Eye (tissue), 1 donor: Measurements from ENCODE around the gene PLXNB3.
"Not testable (repeated sequence)": the region's sequence is repeated elsewhere in the genome, so short reads cannot be mapped to it uniquely, and the experiment has no call there.

Experiments used
- DNase-seq: peaks from one replicate; pipeline ENCODE4 v3.0.0-alpha.2; 2015

Gene PLXNB3

GRCh38 chrX:153733651-153734240 lies 30.3 kb upstream of the PLXNB3 start:
- DNase-seq, result no peak

GRCh38 chrX:153734871-153735270 lies 29.2 kb upstream of the PLXNB3 start:
- no peak for DNase-seq

DNA sequence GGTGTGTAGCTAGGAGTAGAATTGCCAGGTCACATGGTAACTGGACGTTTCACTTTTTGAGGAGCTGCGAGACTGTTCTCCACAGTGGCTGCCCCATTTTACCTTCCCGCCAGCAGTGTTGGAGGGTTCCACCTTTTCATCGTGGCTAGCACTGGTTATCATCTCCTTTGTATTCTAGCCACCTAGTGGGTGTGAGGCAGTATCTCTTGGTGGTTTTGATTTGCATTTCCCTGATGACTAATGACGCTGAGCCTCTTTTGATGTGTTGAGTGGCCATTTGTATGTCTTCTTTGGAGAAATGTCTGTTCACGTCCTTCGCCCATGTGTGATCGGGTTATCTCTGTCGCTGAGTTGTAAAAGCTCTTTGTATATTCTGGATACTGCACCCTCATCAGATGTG lies 28.8 kb upstream of the PLXNB3 start:
- no peak for DNase-seq

- DNase-seq, result no peak
Measured at GRCh38 chrX:153736071-153736820, 27.8 kb upstream of the PLXNB3 start.

DNA sequence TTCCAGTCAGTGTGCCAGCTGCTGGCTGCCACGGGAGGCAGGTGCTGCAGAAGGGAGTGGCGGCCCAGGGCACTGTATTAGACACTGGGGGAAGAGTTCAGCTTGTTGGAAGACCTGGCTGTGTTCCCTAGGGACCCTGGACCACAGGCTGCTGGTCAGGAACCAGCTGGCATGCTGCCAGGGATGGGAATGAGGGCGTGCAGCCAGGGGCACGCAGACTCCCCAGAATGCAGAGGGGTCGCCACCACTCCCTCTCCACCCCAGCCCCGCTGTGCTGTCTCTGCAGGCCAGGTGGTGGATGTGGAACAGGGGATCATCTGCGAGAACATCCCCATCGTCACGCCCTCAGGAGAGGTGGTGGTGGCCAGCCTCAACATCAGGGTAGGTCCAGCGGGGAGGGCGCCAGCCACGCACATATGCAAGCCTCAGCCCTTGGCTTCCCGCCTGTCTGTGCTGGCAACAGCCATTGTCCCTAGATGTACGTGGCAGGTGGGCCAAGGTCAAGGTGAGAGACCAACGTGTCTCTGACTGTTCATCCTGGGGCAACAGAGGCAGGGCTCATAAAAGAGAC lies 27.1 kb upstream of the PLXNB3 start:
- DNase-seq, result no peak

DNA sequence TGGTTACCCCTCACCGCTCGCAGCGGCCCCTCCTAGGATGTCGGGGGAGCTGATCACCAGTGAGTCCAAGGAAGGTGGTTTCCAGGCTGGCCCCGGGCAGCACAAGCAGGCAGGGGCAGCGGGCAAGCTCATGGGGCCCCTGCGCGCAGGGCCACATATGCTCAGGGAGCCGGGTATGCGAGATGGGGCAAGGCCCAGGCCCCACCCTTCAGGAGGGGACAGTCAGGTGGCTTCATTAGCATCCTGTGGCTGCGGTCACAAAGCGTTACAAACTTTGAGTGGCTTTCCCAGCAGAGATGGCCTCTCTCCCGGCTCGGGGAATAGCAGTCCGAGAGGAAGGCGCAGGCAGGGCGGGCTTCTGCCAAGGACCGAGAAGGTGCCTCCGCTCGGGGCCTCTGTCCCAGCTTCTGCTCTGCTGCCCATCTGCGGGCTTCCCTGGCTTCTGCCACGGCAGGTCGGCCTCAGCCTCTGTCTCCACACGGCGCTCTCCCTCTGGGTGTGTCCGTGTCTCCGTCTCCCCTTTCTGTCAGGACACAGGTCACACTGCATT lies 25.9 kb upstream of the PLXNB3 start:
- no peak for DNase-seq

DNA sequence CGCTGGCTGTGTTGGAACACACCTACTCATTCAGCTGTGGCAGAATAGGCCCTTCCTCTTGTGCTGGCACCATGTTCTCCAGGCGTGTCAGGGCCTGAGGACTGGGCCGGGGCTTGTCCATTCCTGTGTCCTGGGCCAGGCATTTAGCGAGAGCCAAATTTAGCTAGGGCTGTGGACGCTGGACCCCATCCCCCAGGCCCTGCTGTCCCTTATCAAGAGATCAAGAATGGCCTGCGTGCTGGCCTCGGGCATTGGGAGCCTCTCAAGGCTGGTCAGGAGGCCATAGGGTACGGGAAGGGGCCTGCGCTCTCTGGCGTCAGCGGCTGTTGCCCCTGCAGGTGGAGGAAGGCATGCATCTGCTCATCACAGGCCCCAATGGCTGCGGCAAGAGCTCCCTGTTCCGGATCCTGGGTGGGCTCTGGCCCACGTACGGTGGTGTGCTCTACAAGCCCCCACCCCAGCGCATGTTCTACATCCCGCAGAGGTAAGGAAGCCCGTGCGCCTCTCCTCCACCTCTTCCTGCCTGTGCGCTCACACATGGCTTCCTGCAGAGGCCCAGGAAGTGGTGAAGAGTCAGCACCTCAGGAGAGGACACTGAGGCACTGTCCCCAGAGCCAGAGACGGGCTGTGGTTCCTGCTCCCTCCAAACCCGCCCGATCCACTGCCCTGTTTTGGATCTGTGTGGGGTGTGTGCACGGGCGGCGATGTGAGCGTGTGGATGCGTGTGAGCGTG lies 24.1 kb upstream of the PLXNB3 start:
- DNase-seq, result no peak

- DNase-seq, result no peak
Measured at GRCh38 chrX:153740631-153741222, 23.3 kb upstream of the PLXNB3 start.

- no peak for DNase-seq
Measured at GRCh38 chrX:153741446-153741845, 22.6 kb upstream of the PLXNB3 start.

GRCh38 chrX:153742111-153742510 lies 21.9 kb upstream of the PLXNB3 start:
- not testable (repeated sequence) for DNase-seq

DNA sequence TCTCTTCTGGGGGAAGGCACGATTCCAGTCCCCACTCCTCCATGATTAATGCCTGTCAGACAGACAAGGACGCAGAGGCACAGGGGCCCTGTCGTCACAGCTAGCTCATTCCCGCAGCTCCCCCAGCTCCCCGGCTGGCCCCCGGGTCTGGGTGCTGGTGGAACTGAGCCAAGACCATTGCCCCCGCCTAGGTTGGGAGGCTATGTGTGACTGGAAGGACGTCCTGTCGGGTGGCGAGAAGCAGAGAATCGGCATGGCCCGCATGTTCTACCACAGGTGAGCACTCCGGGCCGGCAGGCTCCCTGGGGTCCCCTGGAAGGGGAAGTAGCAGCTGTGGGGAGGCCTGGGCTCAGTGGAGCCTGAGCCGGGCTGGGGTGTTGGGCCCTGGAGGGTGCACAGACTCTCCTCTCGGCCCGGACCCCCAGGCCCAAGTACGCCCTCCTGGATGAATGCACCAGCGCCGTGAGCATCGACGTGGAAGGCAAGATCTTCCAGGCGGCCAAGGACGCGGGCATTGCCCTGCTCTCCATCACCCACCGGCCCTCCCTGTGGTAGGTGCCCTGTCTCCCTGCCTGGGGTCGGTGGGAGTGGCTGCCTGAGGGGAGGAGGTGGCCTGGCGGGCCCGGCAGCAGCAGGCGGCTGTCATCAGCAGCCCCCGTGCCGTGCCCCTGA lies 21.1 kb upstream of the PLXNB3 start:
- DNase-seq, result not testable (repeated sequence)

DNA sequence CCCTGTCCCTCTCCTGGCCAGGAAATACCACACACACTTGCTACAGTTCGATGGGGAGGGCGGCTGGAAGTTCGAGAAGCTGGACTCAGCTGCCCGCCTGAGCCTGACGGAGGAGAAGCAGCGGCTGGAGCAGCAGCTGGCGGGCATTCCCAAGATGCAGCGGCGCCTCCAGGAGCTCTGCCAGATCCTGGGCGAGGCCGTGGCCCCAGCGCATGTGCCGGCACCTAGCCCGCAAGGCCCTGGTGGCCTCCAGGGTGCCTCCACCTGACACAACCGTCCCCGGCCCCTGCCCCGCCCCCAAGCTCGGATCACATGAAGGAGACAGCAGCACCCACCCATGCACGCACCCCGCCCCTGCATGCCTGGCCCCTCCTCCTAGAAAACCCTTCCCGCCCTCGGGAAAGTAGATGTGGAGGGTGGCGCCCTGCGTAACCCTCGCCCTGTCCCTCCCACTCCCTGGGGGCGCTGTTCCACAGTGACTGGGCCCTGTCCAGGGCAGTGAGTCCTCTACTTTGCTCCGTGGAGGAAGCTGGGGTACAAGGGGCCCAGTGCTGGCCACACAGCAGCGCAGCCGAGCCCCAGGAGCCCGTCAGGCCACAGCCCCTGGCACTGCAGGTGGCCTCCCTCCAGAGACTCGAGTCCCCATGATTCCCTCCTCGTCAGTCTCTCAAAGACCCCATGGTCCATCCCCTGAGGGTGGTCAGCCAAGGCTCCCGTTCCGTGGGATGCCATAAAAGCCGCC lies 20.4 kb upstream of the PLXNB3 start:
- DNase-seq, result peak; percentile 43

DNA sequence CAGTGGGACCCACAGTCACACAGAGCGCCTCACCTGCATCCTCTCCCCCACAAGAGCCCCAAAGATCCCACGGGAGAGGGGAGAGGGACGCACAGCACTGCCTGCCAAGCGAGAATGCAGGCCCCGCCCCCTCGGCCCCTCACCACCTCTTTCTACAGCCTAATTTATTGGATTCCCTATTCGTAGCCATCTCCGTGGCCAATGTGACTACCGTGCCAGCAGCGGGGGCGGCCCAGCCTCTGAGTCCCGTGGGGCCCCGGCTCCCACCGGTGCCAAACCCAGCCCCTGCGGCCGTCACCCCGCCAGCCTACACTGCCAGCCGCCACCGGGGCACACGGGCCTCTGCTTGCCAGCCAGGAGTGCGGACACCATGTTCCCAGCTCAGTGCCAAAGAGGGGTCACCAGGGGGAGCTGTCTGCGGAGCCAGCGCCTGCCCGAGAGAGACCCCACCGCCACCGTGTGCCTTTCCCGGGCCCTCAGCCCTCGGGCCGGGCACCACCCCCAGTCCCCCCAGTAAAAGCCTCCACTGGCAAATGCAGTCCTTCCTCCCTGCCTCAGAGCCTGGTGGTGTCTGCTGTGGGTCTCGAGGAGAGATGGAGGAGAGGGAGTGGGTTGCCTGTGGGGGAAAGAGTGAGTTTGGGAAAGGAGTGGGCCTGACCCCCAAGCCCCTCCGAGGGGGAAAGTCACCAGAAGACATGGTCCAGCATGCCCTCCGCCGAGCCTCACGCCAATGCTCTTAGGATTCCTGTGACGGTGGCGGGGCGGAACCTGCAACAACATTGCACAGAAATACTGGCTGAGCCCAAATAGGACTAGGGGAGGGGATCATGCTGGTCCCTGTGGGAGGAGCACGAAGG lies 19.6 kb upstream of the PLXNB3 start:
- peak; percentile 30 for DNase-seq

DNA sequence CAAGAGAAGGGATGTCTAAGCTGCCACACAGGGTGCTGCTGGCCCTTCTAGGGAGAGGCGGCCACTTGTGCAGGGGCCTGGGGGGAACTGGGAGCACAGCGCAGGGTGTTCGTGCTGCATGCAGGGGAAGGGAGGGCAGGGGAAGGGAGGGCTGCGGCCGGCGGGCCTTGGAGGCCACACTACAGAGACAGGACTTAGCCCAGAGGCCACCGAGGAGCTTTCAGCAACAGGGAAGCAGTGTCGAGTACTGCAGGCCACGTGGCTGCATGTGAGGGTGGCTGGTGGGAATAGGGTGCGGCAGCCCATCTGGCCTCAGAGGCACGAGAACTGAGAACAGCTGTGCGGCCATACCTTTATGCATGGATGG lies 19.0 kb upstream of the PLXNB3 start:
- not testable (repeated sequence) for DNase-seq

DNA sequence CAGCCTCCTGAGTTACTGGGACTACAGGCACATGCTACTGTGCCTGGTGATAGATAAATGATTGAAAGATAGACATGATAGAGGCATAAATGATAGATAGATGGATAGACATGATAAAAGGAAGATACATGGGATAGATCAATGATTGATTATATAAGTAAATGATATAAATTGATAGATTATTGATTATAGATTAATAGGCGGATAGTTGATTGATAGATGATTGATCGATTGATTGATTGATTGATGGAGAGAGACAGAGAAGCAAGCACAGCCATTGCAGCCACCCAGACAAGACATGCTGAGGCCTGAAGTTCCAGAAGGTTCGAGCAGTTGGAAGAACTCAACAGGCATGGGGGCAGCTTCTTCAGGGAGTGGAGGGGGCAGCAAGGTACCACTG lies 17.7 kb upstream of the PLXNB3 start:
- DNase-seq, result no peak

DNA sequence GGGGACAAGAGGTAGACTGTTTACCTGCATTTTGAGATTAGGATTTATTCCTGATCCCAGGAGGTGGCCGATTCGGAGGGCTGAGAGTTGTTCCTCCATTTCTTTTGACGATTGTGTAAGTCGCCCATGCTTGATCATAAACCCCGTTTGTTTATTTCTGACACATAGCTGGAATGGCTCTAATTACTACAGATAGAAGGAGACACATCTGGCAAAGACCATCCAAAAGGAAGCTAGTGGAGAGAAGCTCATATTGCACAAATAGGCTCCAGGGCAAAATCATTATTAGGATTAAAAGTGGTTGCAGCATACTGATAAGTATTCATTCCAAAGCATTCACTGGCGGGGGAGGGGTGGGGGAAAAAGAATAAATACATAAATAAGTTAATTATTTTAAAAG lies 17.1 kb upstream of the PLXNB3 start:
- not testable (repeated sequence) for DNase-seq

- not testable (repeated sequence) for DNase-seq
Measured at GRCh38 chrX:153749017-153749416, 15.0 kb upstream of the PLXNB3 start.

- DNase-seq, result peak; percentile 29
Measured at GRCh38 chrX:153750127-153750774, 13.8 kb upstream of the PLXNB3 start.

DNA sequence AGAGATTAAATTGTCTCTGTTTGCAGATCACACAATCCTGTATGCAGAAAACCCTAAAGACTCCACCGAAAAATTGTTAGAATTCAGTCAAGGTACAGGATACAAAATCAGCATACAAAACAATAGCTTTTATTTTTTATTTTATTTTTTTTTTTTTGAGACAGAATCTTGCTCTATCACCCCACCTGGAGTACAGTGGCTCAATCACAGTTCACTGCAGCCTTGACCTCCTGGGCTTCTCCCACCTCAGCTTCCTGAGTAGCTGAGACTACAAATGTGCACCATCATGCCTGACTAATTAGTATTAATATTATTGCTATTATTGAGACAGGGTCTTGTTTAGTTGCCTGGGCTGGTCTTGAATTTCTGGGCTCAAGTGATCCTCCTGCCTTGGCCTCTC lies 8.9 kb upstream of the PLXNB3 start:
- no peak for DNase-seq

- no peak for DNase-seq
Measured at GRCh38 chrX:153761863-153762262, 2.2 kb upstream of the PLXNB3 start.
